ENCODE data around the gene FAM228A.

DNA sequence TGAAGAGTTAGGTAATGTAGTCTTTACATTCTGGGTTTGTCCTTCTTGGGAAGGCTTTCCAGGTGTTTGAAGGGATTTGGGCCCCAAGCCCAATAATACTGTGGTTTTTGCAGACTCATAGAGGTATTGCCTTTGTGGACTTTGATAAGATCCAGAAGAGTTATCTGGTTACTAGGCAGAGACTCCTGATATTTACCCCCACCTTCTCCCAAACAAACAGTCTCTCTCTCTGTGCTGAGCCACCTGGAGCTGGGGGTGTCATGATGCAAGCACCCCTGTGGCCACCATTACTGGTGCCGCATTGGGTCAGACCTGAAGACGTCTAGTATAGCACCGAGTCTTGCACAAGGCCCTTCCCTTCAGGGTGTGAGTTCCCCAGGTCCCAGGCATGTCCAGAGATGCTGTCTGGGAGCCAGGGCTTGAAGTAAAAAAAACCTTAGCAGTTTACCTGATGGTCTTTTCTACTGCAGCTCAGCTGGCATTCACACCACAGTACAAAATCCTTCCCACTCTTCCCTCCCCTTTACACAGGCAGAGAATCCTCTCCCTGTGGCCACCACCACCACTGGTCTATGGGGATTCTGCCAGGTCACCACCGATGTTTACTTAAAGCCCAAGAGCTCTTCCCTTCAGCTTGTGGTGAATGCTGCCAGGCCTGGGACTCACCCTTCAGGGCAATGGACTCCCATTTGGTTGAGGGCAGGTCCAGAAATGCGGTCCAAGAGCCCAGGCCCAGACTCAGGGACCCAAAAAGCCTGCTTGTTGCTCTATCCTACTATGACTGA is 22.2 kb upstream of the FAM228A start:
- TF ChIP-seq, protein P1, sequence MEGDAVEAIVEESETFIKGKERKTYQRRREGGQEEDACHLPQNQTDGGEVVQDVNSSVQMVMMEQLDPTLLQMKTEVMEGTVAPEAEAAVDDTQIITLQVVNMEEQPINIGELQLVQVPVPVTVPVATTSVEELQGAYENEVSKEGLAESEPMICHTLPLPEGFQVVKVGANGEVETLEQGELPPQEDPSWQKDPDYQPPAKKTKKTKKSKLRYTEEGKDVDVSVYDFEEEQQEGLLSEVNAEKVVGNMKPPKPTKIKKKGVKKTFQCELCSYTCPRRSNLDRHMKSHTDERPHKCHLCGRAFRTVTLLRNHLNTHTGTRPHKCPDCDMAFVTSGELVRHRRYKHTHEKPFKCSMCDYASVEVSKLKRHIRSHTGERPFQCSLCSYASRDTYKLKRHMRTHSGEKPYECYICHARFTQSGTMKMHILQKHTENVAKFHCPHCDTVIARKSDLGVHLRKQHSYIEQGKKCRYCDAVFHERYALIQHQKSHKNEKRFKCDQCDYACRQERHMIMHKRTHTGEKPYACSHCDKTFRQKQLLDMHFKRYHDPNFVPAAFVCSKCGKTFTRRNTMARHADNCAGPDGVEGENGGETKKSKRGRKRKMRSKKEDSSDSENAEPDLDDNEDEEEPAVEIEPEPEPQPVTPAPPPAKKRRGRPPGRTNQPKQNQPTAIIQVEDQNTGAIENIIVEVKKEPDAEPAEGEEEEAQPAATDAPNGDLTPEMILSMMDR (IDR thresholded peaks at IDR 0.05; ENCODE audit: extremely low read depth in 1 of 2, insufficient read depth in 1 of 2, low read depth in 1 of 2, low read length in 2 of 2): no peak
- TF ChIP-seq POLR2AphosphoS5 (IDR thresholded peaks at IDR 0.05; ENCODE audit: insufficient read depth, low read depth, low read length) (no peak), EZH2 (IDR thresholded peaks at IDR 0.05; ENCODE audit: borderline replicate concordance, low read depth, low read length, severe bottlenecking) (no peak), POLR2A (IDR thresholded peaks at IDR 0.05; ENCODE audit: low read depth, low read length) (no peak), MYC (IDR thresholded peaks at IDR 0.05; ENCODE audit: low read depth, low read length) (no peak)
